Glomerular visceral epithelial cell (primary cell): ENCODE measurements around the gene GLIS1.
A peak's percentile ranks its signal among the peaks of the same experiment; 100 is the strongest.

Experiments
- DNase-seq: peaks from one replicate; pipeline ENCODE4 v3.0.0-alpha.2; 2016; ENCODE audit errors: extremely low spot score

The GLIS1 gene

GRCh38 chr1:53736290-53736689 lies 2.7 kb downstream of the GLIS1 start:
- peak; percentile 66 for DNase-seq

- peak; percentile 12 for DNase-seq
These were observed 3.3 kb downstream of the GLIS1 start for GRCh38 chr1:53735681-53736080.

- DNase-seq = no peak
These were observed 3.7 kb downstream of the GLIS1 start for GRCh38 chr1:53735261-53735660.

- DNase-seq = peak; percentile 73
These were observed 4.2 kb downstream of the GLIS1 start for GRCh38 chr1:53734650-53735211.

- peak; percentile 84 for DNase-seq
These were observed 4.9 kb downstream of the GLIS1 start for GRCh38 chr1:53733975-53734649.

- DNase-seq = no peak
These were observed 5.5 kb downstream of the GLIS1 start for GRCh38 chr1:53733447-53733931.

- DNase-seq = peak; percentile 82
These were observed 6.0 kb downstream of the GLIS1 start for GRCh38 chr1:53732912-53733317.

GRCh38 chr1:53732409-53732808 lies 6.6 kb downstream of the GLIS1 start:
- DNase-seq = peak; percentile 38

GRCh38 chr1:53731779-53732305 lies 7.1 kb downstream of the GLIS1 start:
- DNase-seq = peak; percentile 65

GRCh38 chr1:53731043-53731600 lies 7.8 kb downstream of the GLIS1 start:
- DNase-seq = peak; percentile 30

- peak; percentile 54 for DNase-seq
These were observed 8.6 kb downstream of the GLIS1 start for GRCh38 chr1:53730224-53730865.

GRCh38 chr1:53729456-53730223 lies 9.3 kb downstream of the GLIS1 start:
- DNase-seq = peak; percentile 15

GRCh38 chr1:53728702-53729455 lies 10.1 kb downstream of the GLIS1 start:
- DNase-seq = no peak

- no peak for DNase-seq
These were observed 10.8 kb downstream of the GLIS1 start for GRCh38 chr1:53728196-53728595.

- DNase-seq = no peak
These were observed 11.4 kb downstream of the GLIS1 start for GRCh38 chr1:53727461-53728092.

GRCh38 chr1:53726009-53726600 lies 12.9 kb downstream of the GLIS1 start:
- no peak for DNase-seq

- peak; percentile 58 for DNase-seq
These were observed 13.7 kb downstream of the GLIS1 start for GRCh38 chr1:53725238-53725689.

- DNase-seq = no peak
These were observed 16.9 kb downstream of the GLIS1 start for GRCh38 chr1:53722025-53722424.

GRCh38 chr1:53721088-53721487 lies 17.9 kb downstream of the GLIS1 start:
- no peak for DNase-seq

GRCh38 chr1:53719469-53719868 lies 19.5 kb downstream of the GLIS1 start:
- no peak for DNase-seq
